HG02588 (cell line): ENCODE measurements around the gene OR7D2.
"Not testable (repeated sequence)": the region's sequence is repeated elsewhere in the genome, so short reads cannot be mapped to it uniquely, and the experiment has no call there.

Experiments used
- ATAC-seq: cut with Tn5 transposase; IDR thresholded peaks from one replicate; pipeline ENCODE4 v1.9.1; 2021; ENCODE audit warnings: mild to moderate bottlenecking, moderate library complexity; ENCODE audit not compliant: unreplicated experiment

OR7D2 gene

DNA sequence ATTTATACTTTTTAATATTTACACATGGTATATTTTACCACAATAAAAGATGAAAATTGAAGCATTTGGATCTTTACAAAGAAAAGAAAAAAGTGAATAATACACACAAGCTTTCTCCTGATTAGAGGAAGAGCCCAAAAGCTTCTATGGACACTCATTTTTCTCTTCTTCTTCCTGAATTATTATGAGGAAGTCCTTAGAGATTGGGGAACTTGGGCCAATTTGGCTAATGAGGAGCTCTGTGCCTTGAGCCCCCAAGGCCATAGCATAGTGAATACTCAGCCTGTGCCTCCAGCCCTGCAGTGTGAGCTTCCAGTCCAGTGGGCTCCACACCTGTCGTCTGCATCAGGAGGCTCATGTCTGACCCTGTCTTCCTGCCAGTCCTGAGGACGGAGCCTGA is 19.3 kb downstream of the OR7D2 start:
- not testable (repeated sequence) for ATAC-seq

DNA sequence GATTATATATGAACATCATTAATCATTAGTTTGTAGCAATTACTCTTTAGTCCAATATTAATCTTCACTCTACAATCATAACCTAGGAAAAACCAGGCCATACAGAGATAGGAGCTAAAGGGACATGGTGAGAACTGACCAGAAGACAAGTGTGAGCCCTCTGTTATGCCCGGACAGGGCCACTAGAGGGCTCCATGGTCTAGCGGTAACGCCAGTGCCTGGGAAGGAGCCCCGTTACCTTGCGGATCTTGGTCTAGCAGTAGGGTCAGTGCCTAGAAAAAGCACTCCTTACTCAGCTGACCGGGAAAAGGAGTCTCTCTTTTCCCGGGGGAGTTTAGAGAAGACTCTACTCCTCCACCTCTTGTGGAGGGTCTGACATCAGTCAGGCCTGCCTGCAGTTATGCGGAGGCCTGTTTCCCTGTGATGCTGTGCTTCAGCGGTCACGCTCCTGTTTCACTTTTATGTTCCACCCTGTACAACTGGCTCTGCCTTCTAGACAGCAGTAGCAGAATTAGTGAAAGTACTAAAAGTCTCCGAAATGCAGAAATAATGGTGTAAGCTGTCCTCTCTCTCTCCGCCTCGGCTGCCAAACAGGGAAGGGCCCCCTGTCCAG is 26.8 kb downstream of the OR7D2 start:
- no peak for ATAC-seq

DNA sequence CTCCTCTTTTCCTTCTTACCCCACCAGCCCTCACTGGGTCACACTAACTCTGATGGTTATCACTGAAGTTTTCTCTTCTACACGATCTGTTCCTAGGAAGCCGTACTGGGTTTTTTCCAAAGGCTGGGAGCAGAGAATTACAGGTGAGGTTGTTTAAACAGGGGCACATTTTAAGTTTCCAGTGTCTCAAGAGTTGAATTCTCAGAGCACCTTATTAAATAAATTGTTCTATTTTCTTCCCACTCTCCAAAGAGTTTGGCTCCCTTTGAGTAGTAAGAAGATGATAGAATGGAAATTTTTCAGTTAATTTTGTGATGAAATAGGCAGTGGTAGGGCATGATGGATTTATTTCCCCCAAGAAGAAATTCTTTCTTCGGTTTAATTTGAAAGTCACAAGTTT is 40.7 kb downstream of the OR7D2 start, which contains the start of gene OR7D4:
TSS of gene OR7D4 (minus strand) at position 101 of the 400 bp plus-strand sequence. CDS start 4,752 bp downstream, outside the sequence.
- ATAC-seq: no peak
